ENCODE results near the gene SMAD6. TPM values are rescaled to one million over a fixed set of nuclear protein-coding genes. Genes with fewer than 3 reads are reported as not detected.

The SMAD6 gene
- total and polyA plus RNA-seq, 2 of the 4 experiments (the other 2 are of a cell fraction), result 4.8 to 8.5 TPM

DNA sequence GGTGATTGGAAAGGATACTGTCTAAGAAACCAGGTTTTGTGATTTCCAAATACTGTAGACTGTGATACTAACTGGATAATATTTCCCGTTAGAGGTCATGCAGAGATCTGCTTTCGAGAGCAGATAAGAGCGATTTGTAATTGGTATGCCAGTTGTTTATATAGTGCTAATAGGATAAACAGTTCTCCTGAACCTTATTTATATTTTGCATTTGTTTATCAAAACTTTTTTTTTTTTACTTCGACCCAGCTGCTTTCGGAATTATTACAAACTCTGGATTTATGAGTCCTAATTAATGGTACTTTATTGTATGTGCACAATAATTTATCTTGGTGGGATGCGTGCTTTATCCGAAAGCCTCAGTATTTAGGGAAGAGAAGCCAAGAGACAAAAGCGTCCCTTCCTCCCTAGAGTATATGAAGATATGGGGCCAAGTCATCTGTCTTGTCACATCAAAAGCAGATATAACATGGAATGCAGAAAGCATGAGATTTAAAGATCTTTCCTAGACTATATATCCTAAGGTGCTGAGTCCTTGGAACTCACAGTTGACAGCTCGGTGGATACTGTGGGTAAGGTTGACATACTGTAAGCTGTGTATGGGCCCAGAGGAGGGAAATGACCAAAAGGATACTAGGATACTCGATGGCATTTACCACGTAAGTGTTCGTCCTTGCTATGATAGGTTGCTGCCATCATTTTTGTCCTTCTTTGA is 62.2 kb downstream of the SMAD6 start:
- TF ChIP-seq RAD21 (IDR thresholded peaks at IDR 0.05; ENCODE audit: low read length), result no peak
- TF ChIP-seq MAZ (IDR thresholded peaks at IDR 0.05; ENCODE audit: borderline replicate concordance, low read depth, low read length), result no peak
- TF ChIP-seq, protein P1, sequence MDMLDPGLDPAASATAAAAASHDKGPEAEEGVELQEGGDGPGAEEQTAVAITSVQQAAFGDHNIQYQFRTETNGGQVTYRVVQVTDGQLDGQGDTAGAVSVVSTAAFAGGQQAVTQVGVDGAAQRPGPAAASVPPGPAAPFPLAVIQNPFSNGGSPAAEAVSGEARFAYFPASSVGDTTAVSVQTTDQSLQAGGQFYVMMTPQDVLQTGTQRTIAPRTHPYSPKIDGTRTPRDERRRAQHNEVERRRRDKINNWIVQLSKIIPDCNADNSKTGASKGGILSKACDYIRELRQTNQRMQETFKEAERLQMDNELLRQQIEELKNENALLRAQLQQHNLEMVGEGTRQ (IDR thresholded peaks at IDR 0.05; ENCODE audit: low read depth, low read length), result no peak
- no peak for TF ChIP-seq MAFK (IDR thresholded peaks at IDR 0.05; ENCODE audit: low read depth, low read length)
- TF ChIP-seq BHLHE40 (IDR thresholded peaks at IDR 0.05; ENCODE audit: low read depth, low read length), result no peak
- TF ChIP-seq CEBPB (IDR thresholded peaks at IDR 0.05; ENCODE audit: low read depth, low read length), result no peak
- TF ChIP-seq, protein P2, sequence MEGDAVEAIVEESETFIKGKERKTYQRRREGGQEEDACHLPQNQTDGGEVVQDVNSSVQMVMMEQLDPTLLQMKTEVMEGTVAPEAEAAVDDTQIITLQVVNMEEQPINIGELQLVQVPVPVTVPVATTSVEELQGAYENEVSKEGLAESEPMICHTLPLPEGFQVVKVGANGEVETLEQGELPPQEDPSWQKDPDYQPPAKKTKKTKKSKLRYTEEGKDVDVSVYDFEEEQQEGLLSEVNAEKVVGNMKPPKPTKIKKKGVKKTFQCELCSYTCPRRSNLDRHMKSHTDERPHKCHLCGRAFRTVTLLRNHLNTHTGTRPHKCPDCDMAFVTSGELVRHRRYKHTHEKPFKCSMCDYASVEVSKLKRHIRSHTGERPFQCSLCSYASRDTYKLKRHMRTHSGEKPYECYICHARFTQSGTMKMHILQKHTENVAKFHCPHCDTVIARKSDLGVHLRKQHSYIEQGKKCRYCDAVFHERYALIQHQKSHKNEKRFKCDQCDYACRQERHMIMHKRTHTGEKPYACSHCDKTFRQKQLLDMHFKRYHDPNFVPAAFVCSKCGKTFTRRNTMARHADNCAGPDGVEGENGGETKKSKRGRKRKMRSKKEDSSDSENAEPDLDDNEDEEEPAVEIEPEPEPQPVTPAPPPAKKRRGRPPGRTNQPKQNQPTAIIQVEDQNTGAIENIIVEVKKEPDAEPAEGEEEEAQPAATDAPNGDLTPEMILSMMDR (conservative IDR thresholded peaks at IDR 0.05; ENCODE audit: low read depth, low read length), result no peak
- TF ChIP-seq POLR2A (IDR thresholded peaks at IDR 0.05; ENCODE audit: low read depth, low read length), result no peak
- no peak for TF ChIP-seq SMC3 (IDR thresholded peaks at IDR 0.05; ENCODE audit: low read depth, low read length)
- TF ChIP-seq NFE2L2 (IDR thresholded peaks at IDR 0.05; ENCODE audit: low read depth, low read length), result no peak
- TF ChIP-seq RFX5 (IDR thresholded peaks at IDR 0.05; ENCODE audit: low read depth, low read length), result no peak
- Histone ChIP-seq H2AK9ac (replicated peaks; ENCODE audit: low read depth, low read length, poor library complexity) (no peak overlapping the region), H2BK15ac (ENCODE audit: low read depth, low read length) (peak overlapping the region; percentile 90), H3K14ac (replicated peaks; ENCODE audit: low read depth, low read length) (peak overlapping the region; percentile 86), H2BK5ac (ENCODE audit: low read depth, low read length, poor library complexity, severe bottlenecking) (peak overlapping the region; percentile 73), H3K4me1 (ENCODE audit: control insufficient read depth, insufficient read depth, low read length) (peaks cover 62% of the 10 kb centered on the region), H3K4ac (ENCODE audit: low read depth, low read length) (peak overlapping the region; percentile 90), H2BK120ac (ENCODE audit: low read depth, low read length) (peak overlapping the region; percentile 83), H3K79me1 (ENCODE audit: low read depth in 1 of 2, low read length in 2 of 2) (peaks cover 23 to 90% of the 10 kb centered on the region in 2 experiments), H3K4me3 (ENCODE audit: insufficient read depth, low read depth, low read length) (no peak overlapping the region), H3K27ac (ENCODE audit: insufficient read depth, low read length) (peak overlapping the region; percentile 81), H2AFZ (replicated peaks; ENCODE audit: low read length, poor library complexity) (no peak overlapping the region), H3K56ac (ENCODE audit: extremely low read depth, insufficient read depth, low read length) (peak overlapping the region; percentile 29; the same call in 1 of the 2 replicates), H3K27me3 (ENCODE audit: control insufficient read depth, insufficient read depth, low read length) (no peaks in the 10 kb centered on the region), H3K23ac (ENCODE audit: low read depth, low read length) (peak overlapping the region; percentile 89), H3K4me2 (ENCODE audit: low read depth, low read length) (peak overlapping the region; percentile 57), H3K18ac (ENCODE audit: low read depth, low read length) (peak overlapping the region; percentile 51; the same call in 1 of the 2 replicates), H2AK5ac (ENCODE audit: low read depth, low read length) (peak overlapping the region; percentile 90), H3K36me3 (ENCODE audit: control insufficient read depth, insufficient read depth, low read length) (0 out of 2 replicates have a peak, but pooled peaks cover 2% of the 10 kb centered on the region), H3K9me3 (ENCODE audit: control insufficient read depth, insufficient read depth, low read length) (no peaks in the 10 kb centered on the region), H3K9ac (ENCODE audit: low read depth, low read length) (peak overlapping the region; percentile 12; the same call in 1 of the 2 replicates), H4K20me1 (ENCODE audit: insufficient read depth, low read length) (peaks cover 15% of the 10 kb centered on the region), H4K5ac (ENCODE audit: low read depth, low read length) (peak overlapping the region; percentile 35), H4K8ac (ENCODE audit: low read depth in 2 of 2, low read length in 2 of 2) (peak overlapping the region; percentile 73 to 85; a peak in 2 of 4 replicates), H2BK20ac (ENCODE audit: low read depth, low read length) (peak overlapping the region; percentile 81), H3K9me1 (ENCODE audit: insufficient read depth, low read length) (peaks cover 67% of the 10 kb centered on the region), H4K91ac (ENCODE audit: insufficient read depth, low read depth, low read length) (peak overlapping the region; percentile 82)
- CTCF ChIA-PET, result interaction anchor here (1.5 kb wide), 1 partner anchor 11 kb away, joined by 4 read pairs; no protein-coding TSS in a partner anchor
- no TSS peak for BruUV-seq (replicated peaks)
- dilution Hi-C loops (cut with HindIII; ENCODE audit: low sequenced_read_pairs, unreplicated experiment) (no loop called here), in situ Hi-C loops (cut with MboI; ENCODE audit: low sequenced_read_pairs) (no loop called here), intact Hi-C loops (cut with micrococcal nuclease) (no loop called here)
- ATAC-seq (ENCODE audit: low read depth), result peak; percentile 38
- no peak for DNase-seq
- POLR2A ChIA-PET (ENCODE audit: unreplicated experiment), result no interaction called here
- WGBS, 2 experiments (ENCODE audit: extremely low coverage in 2 of 2, insufficient read length in 1 of 2), result no CpG with 5 or more reads among the region's 12 CpGs

Data from IMR-90 (cell line).